Spleen (tissue), 11 donors: ENCODE measurements around the gene SLC16A13. TPM values are rescaled to one million over a fixed set of nuclear protein-coding genes. Genes with fewer than 3 reads are reported as not detected.

Source experiments
- DNase-seq: peaks from one replicate; pipeline ENCODE4 v3.0.0-alpha.2; 2020
- H3K27ac ChIP-seq, 8 donors: fragments of 200-600 bp; sonication (generic) in 7 of 8; 1 replicate in 4 of 8; 2 replicates in 4 of 8; pipeline versions ENCODE4 v1.5.0 to v1.8.0; 2016 to 2021; ENCODE audit warnings: inconsistent platforms in 4 of 8, mild to moderate bottlenecking in 4 of 8, moderate library complexity in 1 of 8
- H3K27me3 ChIP-seq, 7 donors: fragments of 200-600 bp; sonication (generic) in 6 of 7; replicated peaks in 1 of 7; 1 replicate in 4 of 7; 2 replicates in 3 of 7; pipeline versions ENCODE4 v1.5.0 to v1.8.0; 2016 to 2021; ENCODE audit warnings: inconsistent platforms in 3 of 7, mild to moderate bottlenecking in 1 of 7
- H3K36me3 ChIP-seq, 6 donors: fragments of 200-600 bp; sonication (generic) in 5 of 6; 1 replicate in 4 of 6; 2 replicates in 2 of 6; pipeline versions ENCODE4 v1.5.0 to v1.8.0; 2016 to 2021; ENCODE audit warnings: inconsistent platforms in 2 of 6
- H3K4me1 ChIP-seq, 6 donors: fragments of 200-600 bp; sonication (generic) in 5 of 6; 1 replicate in 3 of 6; 2 replicates in 3 of 6; pipeline versions ENCODE4 v1.5.0 to v1.8.0; 2016 to 2021; ENCODE audit warnings: inconsistent platforms in 3 of 6
- H3K4me3 ChIP-seq, 8 donors: fragments of 200-600 bp; sonication (generic) in 7 of 8; 1 replicate in 4 of 8; 2 replicates in 4 of 8; pipeline versions ENCODE4 v1.5.0 to v1.8.0; 2016 to 2021; ENCODE audit warnings: inconsistent platforms in 4 of 8, mild to moderate bottlenecking in 4 of 8, moderate library complexity in 2 of 8
- H3K9me3 ChIP-seq, 8 donors: fragments of 200-600 bp; sonication (generic) in 7 of 8; 1 replicate in 4 of 8; 2 replicates in 4 of 8; pipeline versions ENCODE4 v1.5.0 to v1.8.0; 2016 to 2021; ENCODE audit warnings: inconsistent platforms in 4 of 8
- POLR2A ChIP-seq, 3 donors: fragments of 450-650 bp; IDR thresholded peaks; one replicate each; pipeline ENCODE4 v1.5.1; 2017; ENCODE audit warnings: antibody characterized with exemption in 3 of 3, mild to moderate bottlenecking in 1 of 3
- POLR2AphosphoS5 ChIP-seq, 3 donors: sonication (generic); formaldehyde crosslinking; IDR thresholded peaks; one replicate each; pipeline ENCODE4 v1.5.1; 2017; ENCODE audit warnings: antibody characterized with exemption in 3 of 3
- WGBS, 5 donors: extraction: QIAGEN DNeasy Blood & Tissue Kit in 3 of 5; methylation state at CpG; one replicate each; pipeline versions ENCODE4 v1.1.5 to v1.1.7; 2013 to 2018; 5-methylcytosine and 5-hydroxymethylcytosine counted together
- intact Hi-C: fragments of 100-400 bp; cut with DNase I; formaldehyde crosslinking; loops from one replicate; pipeline ENCODE4 v1.15.0; 2023; ENCODE audit warnings: low total_unique reads
- polyA plus RNA-seq, 3 donors: library from polyadenylated mRNA; stranded (reverse); fragments of 200-250 nt; gene quantifications; one replicate each; pipeline ENCODE4 v1.2.1, GENCODE V29; 2013
- total RNA-seq, 7 donors: library from RNA; depleted of rRNA in 3 of 7; stranded (reverse); fragments of >200 nt in 3 of 7; fragmentation: NEBNext Ultra II Directional in 4 of 7; extraction: Animal tissue kit (Norgen Biotek cat#: 25700) in 4 of 7; gene quantifications; one replicate each; pipeline versions ENCODE4 v1.1.0 to v1.2.1, GENCODE V29; 2016 to 2021
- TF ChIP-seq, protein P1 (sequence below), 11 experiments: fragments of 200-600 bp in 7 of 11; fragments of 450-650 bp in 4 of 11; sonication (generic) in 4 of 11; IDR thresholded peaks in 8 of 11; conservative IDR thresholded peaks in 3 of 11; 1 replicate in 7 of 11; 2 replicates in 4 of 11; pipeline versions ENCODE4 v1.4.0 to v1.8.0; 2016 to 2021; ENCODE audit warnings: antibody characterized with exemption in 11 of 11, inconsistent platforms in 4 of 11, mild to moderate bottlenecking in 1 of 11
- donor health status: healthy with polysubstance abuse.
- donor health status: DM: no; HTN: no; CAD: no; lungs with moderate emphysema.
- donor health status: DM: no; HTN: no; CAD: no.
- donor health status: Bipolar disorder and iron deficiency.
- donor health status: healthy.
- donor health status: DM: no; HTN: no; CAD: no.
- donor health status: DM: yes; HTN: yes; CAD: no.

SLC16A13 gene
- total and polyA plus RNA-seq, 10 donors: 1.7 to 15.3 (median 6.1) TPM

DNA sequence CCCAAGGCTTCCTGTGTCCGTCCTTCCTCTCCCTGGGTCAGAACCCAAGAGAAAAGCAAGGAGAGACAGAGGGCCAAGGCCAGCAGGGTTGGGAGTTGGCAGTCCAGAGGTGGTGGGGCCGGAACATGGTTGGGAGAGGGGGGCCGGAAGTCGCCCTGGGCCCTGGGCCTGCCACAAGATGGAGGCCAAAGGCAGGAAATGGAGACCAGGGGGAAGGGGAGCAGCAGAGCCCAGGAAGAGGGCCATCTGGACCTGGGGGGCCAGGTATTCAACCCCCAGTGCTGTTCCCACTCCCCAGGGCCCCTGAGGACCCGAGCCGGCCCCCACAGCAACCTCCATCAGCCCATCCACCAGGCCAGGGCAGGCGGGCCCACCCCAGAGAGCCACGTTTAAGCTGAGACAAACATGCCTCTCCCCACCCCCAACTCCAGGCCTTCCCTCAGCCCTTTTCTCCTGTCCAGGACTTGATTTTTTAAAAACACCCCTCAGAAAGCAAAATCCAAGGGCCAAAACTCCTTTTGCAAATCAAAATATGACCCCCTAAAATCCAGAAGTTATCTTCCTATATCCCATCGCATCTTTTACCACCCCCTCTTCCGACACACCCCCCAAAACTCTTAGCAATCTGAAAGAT, 17.4 kb upstream of the SLC16A13 start:
- no peak for DNase-seq
- H3K27ac ChIP-seq: peak overlapping the region; percentile 48 to 100 (median 99)
- 70 to 84% (median 70%) methylated on average over 10 of the region's 10 CpGs for WGBS, 5 donors
- intact Hi-C loops: no loop called here
- H3K4me3 ChIP-seq: peak overlapping the region in 6 of 8 donors; percentile 23 to 61 (median 35)
- peaks cover 0 to 14% (median 0%) of the 10 kb centered on the region in 7 donors for H3K27me3 ChIP-seq
- peak; percentile 60 to 73 (median 70) for TF ChIP-seq POLR2AphosphoS5 (IDR thresholded peaks at IDR 0.05)
- no peak for TF ChIP-seq POLR2A (IDR thresholded peaks at IDR 0.05)
- TF ChIP-seq, protein P1, sequence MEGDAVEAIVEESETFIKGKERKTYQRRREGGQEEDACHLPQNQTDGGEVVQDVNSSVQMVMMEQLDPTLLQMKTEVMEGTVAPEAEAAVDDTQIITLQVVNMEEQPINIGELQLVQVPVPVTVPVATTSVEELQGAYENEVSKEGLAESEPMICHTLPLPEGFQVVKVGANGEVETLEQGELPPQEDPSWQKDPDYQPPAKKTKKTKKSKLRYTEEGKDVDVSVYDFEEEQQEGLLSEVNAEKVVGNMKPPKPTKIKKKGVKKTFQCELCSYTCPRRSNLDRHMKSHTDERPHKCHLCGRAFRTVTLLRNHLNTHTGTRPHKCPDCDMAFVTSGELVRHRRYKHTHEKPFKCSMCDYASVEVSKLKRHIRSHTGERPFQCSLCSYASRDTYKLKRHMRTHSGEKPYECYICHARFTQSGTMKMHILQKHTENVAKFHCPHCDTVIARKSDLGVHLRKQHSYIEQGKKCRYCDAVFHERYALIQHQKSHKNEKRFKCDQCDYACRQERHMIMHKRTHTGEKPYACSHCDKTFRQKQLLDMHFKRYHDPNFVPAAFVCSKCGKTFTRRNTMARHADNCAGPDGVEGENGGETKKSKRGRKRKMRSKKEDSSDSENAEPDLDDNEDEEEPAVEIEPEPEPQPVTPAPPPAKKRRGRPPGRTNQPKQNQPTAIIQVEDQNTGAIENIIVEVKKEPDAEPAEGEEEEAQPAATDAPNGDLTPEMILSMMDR (IDR thresholded peaks at IDR 0.05 in 8 of 11, conservative IDR thresholded peaks at IDR 0.05 in 3 of 11): no peak
- H3K4me1 ChIP-seq: peaks cover 46 to 95% (median 78%) of the 10 kb centered on the region in 6 donors
- peaks cover 0 to 23% (median 0%) of the 10 kb centered on the region in 6 donors for H3K36me3 ChIP-seq
- no peaks in the 10 kb centered on the region for H3K9me3 ChIP-seq

DNA sequence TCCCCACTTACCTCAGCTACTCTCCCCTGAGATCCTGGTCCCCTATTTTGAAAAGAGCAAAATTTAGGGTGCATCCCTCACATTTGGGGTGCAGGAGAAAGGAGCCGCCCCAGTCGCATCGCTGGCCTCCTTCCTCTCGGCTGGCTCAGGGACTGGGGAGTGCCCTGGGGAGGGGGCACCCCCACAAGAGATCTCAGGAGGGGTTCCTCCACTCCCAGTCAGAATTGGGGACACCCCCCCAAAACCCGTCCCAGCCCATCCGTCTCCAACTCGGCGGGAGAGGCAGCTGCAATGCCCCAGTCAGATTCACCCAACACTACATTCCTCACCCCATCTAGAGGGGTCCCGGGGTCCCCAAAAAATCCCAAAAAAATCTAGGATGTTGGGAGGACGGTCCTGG, 16.4 kb upstream of the SLC16A13 start:
- peaks cover 0 to 16% (median 0%) of the 10 kb centered on the region in 6 donors for H3K36me3 ChIP-seq
- peaks cover 0 to 15% (median 0%) of the 10 kb centered on the region in 7 donors for H3K27me3 ChIP-seq
- TF ChIP-seq POLR2AphosphoS5 (IDR thresholded peaks at IDR 0.05) (no peak), POLR2A (IDR thresholded peaks at IDR 0.05) (no peak)
- TF ChIP-seq, protein P1 (IDR thresholded peaks at IDR 0.05 in 8 of 11, conservative IDR thresholded peaks at IDR 0.05 in 3 of 11): no peak
- 48 to 81% (median 64%) methylated on average over 10 of the region's 10 CpGs for WGBS, 5 donors
- peak overlapping the region; percentile 55 to 100 (median 99) for H3K27ac ChIP-seq
- peak overlapping the region; percentile 3 to 61 (median 30) for H3K4me3 ChIP-seq
- intact Hi-C loops: no loop called here
- peak; percentile 75 for DNase-seq
- H3K4me1 ChIP-seq: peaks cover 47 to 95% (median 73%) of the 10 kb centered on the region in 6 donors
- H3K9me3 ChIP-seq: no peaks in the 10 kb centered on the region

DNA sequence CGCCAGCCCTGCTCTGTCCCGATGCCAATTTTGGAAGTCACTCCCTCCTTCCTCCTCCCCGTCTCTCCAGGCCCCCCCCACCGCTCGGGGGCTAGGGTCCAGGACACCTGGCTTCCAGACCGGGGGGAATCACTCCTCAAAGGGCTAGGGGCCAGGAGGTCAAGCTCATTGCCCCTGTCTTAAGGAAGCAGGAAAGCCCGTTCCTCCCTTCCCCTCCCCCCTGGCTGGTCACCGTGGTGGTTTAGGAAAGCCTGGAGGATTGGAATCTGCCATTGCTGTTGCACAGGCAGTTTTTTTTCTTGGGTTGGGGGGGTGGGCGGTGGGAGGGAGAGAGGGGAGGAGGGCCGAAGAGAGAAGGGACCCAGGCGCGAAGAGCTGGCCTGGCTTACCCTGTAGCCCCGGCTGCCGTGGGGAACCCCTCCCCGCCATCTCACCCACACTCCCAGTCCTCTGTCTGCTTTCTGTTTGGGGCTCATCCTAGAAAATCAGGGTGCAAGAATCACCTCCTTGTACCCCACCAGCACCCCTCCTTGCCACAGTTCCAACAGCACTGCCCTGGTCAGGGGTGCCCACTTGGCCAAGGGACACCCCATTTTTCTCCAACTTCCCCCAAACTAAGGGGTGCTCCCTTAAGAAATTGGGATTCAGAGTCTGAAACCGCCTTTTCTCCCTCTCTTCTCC, 15.8 kb upstream of the SLC16A13 start:
- Histone ChIP-seq H3K4me1 (peaks cover 47 to 100% (median 74%) of the 10 kb centered on the region in 6 donors), H3K4me3 (peak overlapping the region in 7 of 8 donors; percentile 7 to 61 (median 33)), H3K27me3 (peaks cover 0 to 15% (median 0%) of the 10 kb centered on the region in 7 donors), H3K9me3 (no peaks in the 10 kb centered on the region), H3K36me3 (peaks cover 0 to 19% (median 0%) of the 10 kb centered on the region in 6 donors), H3K27ac (peak overlapping the region; percentile 55 to 100 (median 99))
- DNase-seq: peak; percentile 77
- intact Hi-C loops: loop anchor here (5.0 kb wide), 1 partner anchor 108 kb away; no protein-coding TSS in a partner anchor
- peak in 1 of 3 donors; percentile 43 for TF ChIP-seq POLR2AphosphoS5 (IDR thresholded peaks at IDR 0.05)
- TF ChIP-seq POLR2A (IDR thresholded peaks at IDR 0.05): no peak
- TF ChIP-seq, protein P1 (IDR thresholded peaks at IDR 0.05 in 8 of 11, conservative IDR thresholded peaks at IDR 0.05 in 3 of 11): no peak
- 26 to 46% (median 36%) methylated on average over 14 to 16 of the region's 16 CpGs for WGBS, 5 donors
